HG03439 (cell line): ENCODE measurements around the gene UBE2QL1.
"Not testable (repeated sequence)": the region's sequence is repeated elsewhere in the genome, so short reads cannot be mapped to it uniquely, and the experiment has no call there.

Experiments used
- ATAC-seq: cut with Tn5 transposase; IDR thresholded peaks from one replicate; pipeline ENCODE4 v1.9.1; 2021; ENCODE audit warnings: mild to moderate bottlenecking, moderate library complexity; ENCODE audit not compliant: unreplicated experiment

The UBE2QL1 gene

DNA sequence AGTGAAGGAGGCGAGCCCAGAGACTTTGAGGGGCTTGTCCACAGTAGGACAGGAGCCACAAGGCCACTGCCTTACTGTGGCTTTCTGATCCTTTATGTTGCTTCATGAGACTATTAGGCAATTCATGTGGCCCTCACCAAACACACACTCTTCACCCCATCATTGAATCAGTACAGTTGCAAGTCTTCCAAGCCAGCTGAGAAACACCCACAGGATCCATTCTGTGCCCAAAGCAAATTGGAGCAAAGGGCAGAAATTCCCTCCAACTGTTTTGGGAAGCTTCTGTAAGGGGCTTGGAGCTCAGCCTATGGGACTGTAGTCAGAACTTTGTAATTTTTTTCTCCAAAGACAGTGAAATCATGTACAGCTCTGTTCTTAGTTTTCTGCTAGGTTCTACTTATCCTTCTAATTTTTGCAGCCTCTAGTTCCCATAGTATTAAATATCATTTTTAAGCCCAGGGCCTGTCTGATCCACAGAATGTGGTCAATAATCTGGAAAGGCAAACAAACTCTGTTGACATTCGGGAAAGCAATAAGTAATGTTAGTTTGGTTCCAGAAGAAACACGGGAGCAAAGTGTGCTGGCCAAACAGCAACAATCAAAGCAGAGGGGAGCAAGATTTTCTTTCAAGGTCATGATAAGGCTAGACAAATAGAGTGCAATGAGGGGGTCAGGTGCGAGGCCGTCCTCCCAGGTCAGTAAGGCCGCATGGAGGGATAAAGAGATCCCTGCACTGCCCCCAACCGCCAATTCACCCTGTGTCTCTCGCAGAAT, 47.0 kb downstream of the UBE2QL1 start:
- ATAC-seq: no peak

GRCh38 chr5:6496207-6496584, 47.5 kb downstream of the UBE2QL1 start:
- ATAC-seq: peak; percentile 98

- peak; percentile 15 for ATAC-seq
Observed at GRCh38 chr5:6496636-6497035, 48.0 kb downstream of the UBE2QL1 start.

DNA sequence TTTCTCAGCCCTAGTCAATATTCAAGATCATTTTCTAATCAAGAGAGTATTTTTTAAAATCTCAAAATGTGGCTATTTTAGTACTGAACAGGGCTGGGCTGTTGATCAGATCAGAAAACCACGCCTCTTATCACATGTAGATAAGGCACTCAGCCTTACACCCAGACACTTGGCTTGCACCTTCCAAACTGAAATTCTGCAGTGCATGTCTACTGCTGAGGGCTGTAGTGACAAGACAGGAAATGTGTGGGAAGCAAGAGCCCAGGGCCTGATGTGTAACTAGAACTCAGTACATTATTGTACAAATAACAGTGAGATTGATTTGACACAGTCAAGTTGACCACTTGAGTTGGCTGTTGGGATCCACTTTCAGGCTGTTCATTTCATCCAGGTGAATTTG, 48.6 kb downstream of the UBE2QL1 start:
- no peak for ATAC-seq

GRCh38 chr5:6498968-6499367, 50.3 kb downstream of the UBE2QL1 start:
- no peak for ATAC-seq

DNA sequence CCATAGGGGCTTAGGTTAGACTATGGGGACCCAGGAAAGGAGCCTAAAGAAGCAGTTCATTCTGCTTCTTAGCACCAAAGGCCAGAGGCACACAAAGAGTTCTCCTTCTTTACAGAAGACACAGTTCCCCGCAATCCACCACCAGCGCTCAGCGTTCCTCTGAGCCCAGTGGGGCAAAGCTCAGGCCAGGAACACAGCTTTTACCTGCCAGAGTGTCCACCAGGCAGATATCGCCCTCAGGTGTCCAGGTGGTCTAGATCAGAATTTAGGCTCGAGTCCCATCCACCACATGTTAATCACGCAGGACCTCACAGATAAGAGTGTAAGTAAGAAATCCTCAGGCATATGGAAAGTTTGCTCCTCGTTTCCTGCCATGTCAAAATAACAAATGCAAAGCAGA, 53.0 kb downstream of the UBE2QL1 start:
- ATAC-seq: no peak

DNA sequence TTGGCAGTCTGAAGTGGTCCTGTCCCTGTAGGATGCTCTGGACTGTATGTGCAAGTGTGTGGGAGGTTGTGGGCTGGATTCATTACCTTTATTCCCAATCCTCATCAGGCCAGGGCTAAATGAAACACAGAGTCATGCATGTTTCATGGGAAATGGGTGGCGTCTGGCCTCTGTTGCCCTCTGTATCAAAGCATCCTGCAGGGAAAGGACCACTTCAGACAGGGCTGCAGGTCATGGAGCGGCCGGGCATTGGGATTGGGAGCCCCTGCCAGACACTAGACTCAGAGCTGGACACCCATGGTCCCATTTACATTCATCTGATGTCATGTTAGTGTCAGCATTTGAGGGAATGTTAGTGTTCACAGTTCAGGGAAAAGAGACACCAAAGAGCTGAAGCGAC, 53.8 kb downstream of the UBE2QL1 start:
- ATAC-seq: no peak

- no peak for ATAC-seq
Observed at GRCh38 chr5:6503342-6503741, 54.7 kb downstream of the UBE2QL1 start.

- no peak for ATAC-seq
Observed at GRCh38 chr5:6504677-6505415, 56.2 kb downstream of the UBE2QL1 start.

GRCh38 chr5:6505416-6505755, 56.7 kb downstream of the UBE2QL1 start:
- ATAC-seq: no peak

- no peak for ATAC-seq
Observed at GRCh38 chr5:6505783-6506557, 57.3 kb downstream of the UBE2QL1 start.

DNA sequence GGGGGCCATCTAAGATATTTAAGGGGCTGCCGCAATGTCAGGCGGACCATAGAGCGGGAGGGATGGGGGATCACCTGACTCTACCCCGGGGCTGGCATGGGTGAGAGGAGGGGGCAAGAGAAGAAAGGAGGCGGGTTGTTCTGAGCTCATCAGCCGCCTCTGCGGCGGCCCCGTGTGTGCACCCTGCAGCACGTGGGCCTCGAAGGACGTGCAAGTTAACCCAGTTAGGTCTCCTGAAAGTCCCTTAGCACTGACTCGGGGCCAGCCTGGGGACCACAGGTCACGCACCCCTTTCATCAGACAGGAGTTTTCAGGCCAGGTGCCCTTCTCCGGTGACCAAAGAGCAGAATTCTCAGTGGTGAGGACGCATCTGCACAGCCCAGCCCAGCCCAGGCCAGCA, 58.0 kb downstream of the UBE2QL1 start:
- no peak for ATAC-seq

DNA sequence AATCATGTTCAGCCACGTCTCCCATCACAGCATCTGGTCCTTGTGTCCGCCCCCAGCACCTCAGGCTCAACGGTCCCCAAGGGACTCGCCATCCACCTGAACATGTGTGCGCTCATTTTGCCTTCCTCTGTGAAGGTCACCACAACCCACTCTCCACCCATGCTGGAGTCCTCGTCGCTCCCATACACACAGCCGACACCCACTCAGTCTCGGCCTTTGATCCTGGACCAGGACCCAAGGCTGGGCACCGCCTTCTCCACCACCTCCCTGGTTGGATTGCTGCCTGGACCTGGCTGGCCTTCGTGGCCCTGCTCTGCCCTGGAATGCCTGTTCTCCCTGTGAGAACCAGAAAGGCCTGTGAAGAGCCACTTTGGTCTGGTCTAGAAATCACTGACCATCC, 60.3 kb downstream of the UBE2QL1 start:
- ATAC-seq: no peak

DNA sequence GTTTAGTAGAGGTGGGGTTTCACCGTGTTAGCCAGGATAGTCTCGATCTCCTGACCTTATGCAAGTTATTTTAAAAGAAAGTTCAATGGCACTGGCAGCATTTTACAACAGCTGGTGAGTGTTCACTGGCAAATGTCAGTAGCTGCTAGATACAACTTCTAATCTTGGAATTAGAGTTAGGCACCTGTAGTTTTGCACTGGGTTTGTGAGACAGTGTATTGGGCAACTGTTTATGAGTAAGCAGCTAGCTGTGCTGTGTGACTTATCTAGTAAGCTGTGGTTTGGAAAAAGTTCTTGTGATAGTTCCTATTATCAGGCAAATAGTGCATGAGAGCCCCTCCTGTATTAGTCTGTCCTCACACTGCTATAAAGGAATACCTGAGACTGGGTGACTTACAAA, 61.5 kb downstream of the UBE2QL1 start:
- ATAC-seq: no peak

DNA sequence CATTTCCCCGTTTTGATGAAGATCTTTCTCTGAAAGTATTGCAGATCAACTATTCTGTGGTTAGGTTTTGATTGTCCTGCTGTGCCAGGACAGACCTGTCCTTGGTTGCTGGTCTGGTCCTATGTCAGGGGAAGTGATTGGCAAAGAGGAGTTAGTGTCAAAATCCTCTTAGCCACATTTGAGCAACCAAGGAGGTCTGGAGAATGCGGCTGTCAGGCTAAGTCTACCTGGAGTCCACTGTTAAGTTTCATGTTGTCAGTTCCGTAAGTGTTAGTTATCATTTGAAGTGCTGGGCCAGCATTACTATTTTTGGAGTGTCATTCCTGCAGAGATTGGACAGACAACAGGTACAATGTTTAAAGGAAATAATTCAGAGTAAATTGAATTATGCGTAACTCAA, 62.3 kb downstream of the UBE2QL1 start:
- no peak for ATAC-seq

DNA sequence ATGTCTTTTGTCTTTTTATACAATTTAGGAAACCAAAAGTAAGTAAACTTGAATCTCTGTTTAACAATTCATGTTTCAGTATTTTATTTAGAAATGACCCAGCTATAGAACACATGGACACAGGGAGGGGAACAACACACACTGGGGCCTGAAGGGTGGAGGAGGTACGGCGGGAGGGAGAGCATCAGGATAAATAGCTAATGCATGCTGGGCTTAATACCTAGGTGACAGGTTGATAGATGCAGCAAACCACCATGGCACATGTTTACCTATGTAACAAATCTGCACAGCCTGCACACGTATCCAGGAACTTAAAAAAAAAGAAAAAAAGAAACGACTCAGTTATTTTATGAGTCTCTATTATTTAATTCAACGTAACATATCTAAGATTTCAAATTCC, 67.2 kb downstream of the UBE2QL1 start:
- not testable (repeated sequence) for ATAC-seq

DNA sequence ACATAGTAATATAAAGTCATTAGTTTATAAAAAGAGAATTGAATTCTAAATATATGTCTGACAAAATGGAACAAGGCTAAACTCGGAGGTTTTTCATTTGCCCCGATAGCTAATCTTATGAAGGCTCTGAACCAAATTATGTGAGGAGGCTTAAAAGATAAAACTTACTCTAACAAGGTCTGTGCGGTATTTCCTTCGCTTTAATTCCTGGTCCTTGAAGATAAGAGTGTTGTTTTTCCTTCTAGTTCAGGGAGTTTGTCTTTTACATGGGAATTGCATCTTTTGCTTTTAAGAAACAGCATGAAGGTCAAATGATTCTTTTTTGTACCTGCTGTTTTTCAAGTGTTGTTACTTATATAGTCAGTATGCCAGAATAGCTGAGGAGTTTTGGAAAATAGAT, 68.2 kb downstream of the UBE2QL1 start:
- no peak for ATAC-seq

DNA sequence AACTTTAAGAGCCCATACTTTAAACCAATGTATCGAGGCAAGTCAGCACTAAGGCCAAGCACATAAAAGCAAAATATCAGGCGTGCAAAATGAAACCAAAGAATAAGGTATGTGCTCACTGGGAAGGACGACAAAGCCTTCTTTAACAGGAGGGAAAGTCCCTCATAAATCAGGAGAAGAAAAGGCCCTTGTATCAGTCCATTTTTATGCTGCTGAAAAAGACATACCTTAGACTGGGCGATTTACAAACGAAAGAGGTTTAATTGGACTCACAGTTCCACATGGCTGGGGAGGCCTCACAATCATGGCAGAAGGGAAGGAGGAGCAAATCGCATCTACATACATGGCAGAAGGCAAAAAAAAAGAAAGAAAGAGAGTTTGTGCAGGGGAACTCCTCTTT, 68.9 kb downstream of the UBE2QL1 start:
- no peak for ATAC-seq

DNA sequence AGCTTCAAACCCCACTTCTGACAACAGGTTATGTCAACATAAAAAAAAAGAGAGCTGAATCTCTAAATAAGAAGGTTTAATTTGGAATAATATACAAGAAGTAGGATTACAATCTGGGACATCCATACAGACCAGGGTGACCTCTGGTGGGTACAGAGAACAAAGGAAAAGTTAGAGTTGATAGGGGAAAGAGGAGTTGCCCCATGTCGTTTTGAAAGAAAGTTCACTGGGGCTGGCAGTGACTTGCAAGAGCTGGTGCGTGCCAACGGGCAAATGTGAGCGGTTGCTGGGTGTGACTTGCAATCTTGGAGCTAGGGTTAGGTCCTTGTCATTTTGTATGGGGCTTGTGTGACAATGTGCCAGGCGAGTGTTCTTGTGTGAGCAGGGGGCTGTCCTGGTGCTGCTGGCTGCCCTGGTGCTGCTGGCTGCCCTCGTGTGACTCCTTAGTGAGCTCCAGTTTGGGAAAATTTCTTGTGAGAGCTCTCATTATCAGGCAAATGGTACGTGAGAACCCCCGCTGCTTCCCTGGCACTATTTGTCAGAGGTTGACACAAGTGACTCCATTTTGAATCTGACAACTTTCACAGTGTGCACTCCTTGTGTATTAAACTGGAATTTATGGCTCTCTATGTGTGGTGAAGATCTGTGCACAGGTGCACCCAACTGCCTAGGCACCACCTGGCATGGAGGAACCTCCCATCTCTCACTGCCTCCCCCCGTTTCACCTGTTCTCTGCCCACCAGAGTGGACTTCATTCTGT, 69.8 kb downstream of the UBE2QL1 start:
- no peak for ATAC-seq

GRCh38 chr5:6520201-6520600, 71.5 kb downstream of the UBE2QL1 start:
- no peak for ATAC-seq

GRCh38 chr5:6522331-6522730, 73.7 kb downstream of the UBE2QL1 start:
- ATAC-seq: no peak
